MM.1S (cell line): ENCODE measurements around the gene FCER1A.

Experiments used
- DNase-seq: peaks from one replicate; pipeline ENCODE4 v3.0.0-alpha.2; 2015
- H2AFZ ChIP-seq: fragments of 300-600 bp; sonication (generic); 2 replicates; pipeline ENCODE4 v1.6.0; 2016; ENCODE audit warnings: antibody characterized with exemption, low read length
- H3F3A ChIP-seq: fragments of 300-600 bp; sonication (generic); 2 replicates; pipeline ENCODE4 v1.6.1; 2016; ENCODE audit warnings: mild to moderate bottlenecking, antibody characterized with exemption, low read length, moderate library complexity, mixed read lengths; ENCODE audit not compliant: insufficient read depth
- H3K27ac ChIP-seq: fragments of 300-600 bp; sonication (generic); 2 replicates; pipeline ENCODE4 v1.5.1; 2016; ENCODE audit warnings: mild to moderate bottlenecking, low read length
- H3K27me3 ChIP-seq: fragments of 300-600 bp; sonication (generic); replicated peaks from 2 replicates; pipeline ENCODE4 v1.6.0; 2016; ENCODE audit warnings: low read length; ENCODE audit not compliant: insufficient read depth
- H3K36me3 ChIP-seq: fragments of 300-600 bp; sonication (generic); replicated peaks from 2 replicates; pipeline ENCODE4 v1.6.1; 2016; ENCODE audit warnings: mild to moderate bottlenecking, low read length, mixed read lengths; ENCODE audit not compliant: insufficient read depth
- H3K4me1 ChIP-seq: fragments of 300-600 bp; sonication (generic); 2 replicates; pipeline ENCODE4 v1.6.1; 2016; ENCODE audit warnings: low read length, mixed read lengths
- H3K4me2 ChIP-seq: fragments of 300-600 bp; sonication (generic); 2 replicates; pipeline ENCODE4 v1.6.0; 2016; ENCODE audit warnings: low read depth, low read length
- H3K4me3 ChIP-seq: fragments of 300-600 bp; sonication (generic); 2 replicates; pipeline ENCODE4 v1.5.1; 2016; ENCODE audit warnings: low read length, mixed read lengths
- H3K79me2 ChIP-seq: fragments of 300-600 bp; sonication (generic); 2 replicates; pipeline ENCODE4 v1.6.1; 2016; ENCODE audit warnings: mixed run types, low read length, mixed read lengths
- H3K9ac ChIP-seq: fragments of 300-600 bp; sonication (generic); 2 replicates; pipeline ENCODE4 v1.6.1; 2016; ENCODE audit warnings: low read length, mixed read lengths
- H3K9me2 ChIP-seq: fragments of 300-600 bp; sonication (generic); replicated peaks from 2 replicates; pipeline ENCODE4 v1.6.1; 2016; ENCODE audit warnings: mild to moderate bottlenecking, low read length, mixed read lengths; ENCODE audit not compliant: insufficient read depth
- H3K9me3 ChIP-seq: fragments of 300-600 bp; sonication (generic); replicated peaks from 2 replicates; pipeline ENCODE4 v1.6.1; 2016; ENCODE audit warnings: mild to moderate bottlenecking, low read length, mixed read lengths; ENCODE audit not compliant: insufficient read depth
- H4K20me1 ChIP-seq: fragments of 300-600 bp; sonication (generic); 2 replicates; pipeline ENCODE4 v1.6.1; 2016; ENCODE audit warnings: mild to moderate bottlenecking, low read length, moderate library complexity, mixed read lengths; ENCODE audit not compliant: insufficient read depth
- CTCF ChIP-seq: fragments of 300-600 bp; sonication (generic); IDR thresholded peaks from 2 replicates; pipeline ENCODE4 v1.5.1; 2016; ENCODE audit warnings: antibody characterized with exemption, low read length, mixed read lengths
- EZH2 ChIP-seq: fragments of 300-600 bp; sonication (generic); optimal IDR thresholded peaks from 2 replicates; pipeline ENCODE3; 2017; ENCODE audit warnings: low read depth, mild to moderate bottlenecking, antibody characterized with exemption, low read length, mixed read lengths
- EZH2phosphoT487 ChIP-seq: fragments of 300-600 bp; sonication (generic); IDR thresholded peaks from 2 replicates; pipeline ENCODE4 v1.6.1; 2018; ENCODE audit warnings: antibody characterized with exemption, low read length

Gene FCER1A

GRCh38 chr1:159302095-159302494, at the start of gene FCER1A:
Gene FCER1A, plus strand, starts transcription at chr1:159302336. Its CDS starts 29 bp downstream, at chr1:159302365.
- TF ChIP-seq EZH2 (no peak), CTCF (no peak), EZH2phosphoT487 (no peak)
- no peak within 1 kb of the TSS for H3K4me2 ChIP-seq
- no peak within 1 kb of the TSS for H2AFZ ChIP-seq
- no peak within 1 kb of the TSS for H3K9ac ChIP-seq
- H3K27me3 ChIP-seq = no peaks in the 10 kb centered on the region
- H3K4me3 ChIP-seq = no peak within 1 kb of the TSS
- H4K20me1 ChIP-seq = no peaks in the 10 kb centered on the region
- no peaks in the 10 kb centered on the region for H3K9me2 ChIP-seq
- H3K79me2 ChIP-seq = no peaks in the 10 kb centered on the region
- no peak for DNase-seq
- H3K4me1 ChIP-seq = peaks cover 3% of the 10 kb centered on the region; the same call in 1 of the 2 replicates
- H3F3A ChIP-seq = peaks cover 6% of the 10 kb centered on the region
- H3K36me3 ChIP-seq = no peaks in the 10 kb centered on the region
- no peak within 1 kb of the TSS for H3K27ac ChIP-seq
- H3K9me3 ChIP-seq = no peaks in the 10 kb centered on the region

GRCh38 chr1:159261311-159261710, 40.8 kb upstream of the FCER1A start:
- no peak overlapping the region for H3K27ac ChIP-seq
- H2AFZ ChIP-seq = no peak overlapping the region
- no peaks in the 10 kb centered on the region for H3K9me3 ChIP-seq
- H3K4me1 ChIP-seq = peaks cover 2% of the 10 kb centered on the region
- H4K20me1 ChIP-seq = no peaks in the 10 kb centered on the region
- no peak for DNase-seq
- no peak overlapping the region for H3K9ac ChIP-seq
- H3K79me2 ChIP-seq = no peaks in the 10 kb centered on the region
- H3K9me2 ChIP-seq = no peaks in the 10 kb centered on the region
- H3K4me3 ChIP-seq = no peak overlapping the region
- no peak for TF ChIP-seq EZH2phosphoT487
- no peaks in the 10 kb centered on the region for H3K27me3 ChIP-seq
- no peaks in the 10 kb centered on the region for H3K36me3 ChIP-seq
- H3K4me2 ChIP-seq = no peak overlapping the region
- no peaks in the 10 kb centered on the region for H3F3A ChIP-seq

GRCh38 chr1:159261721-159262494, 40.2 kb upstream of the FCER1A start:
- H3K27me3 ChIP-seq = no peaks in the 10 kb centered on the region
- H3K36me3 ChIP-seq = no peaks in the 10 kb centered on the region
- no peak overlapping the region for H3K4me3 ChIP-seq
- H2AFZ ChIP-seq = no peak overlapping the region
- no peak overlapping the region for H3K27ac ChIP-seq
- no peaks in the 10 kb centered on the region for H3K79me2 ChIP-seq
- no peaks in the 10 kb centered on the region for H3K9me3 ChIP-seq
- no peaks in the 10 kb centered on the region for H4K20me1 ChIP-seq
- H3K9me2 ChIP-seq = no peaks in the 10 kb centered on the region
- DNase-seq = no peak
- H3K4me1 ChIP-seq = peaks cover 8% of the 10 kb centered on the region
- H3K9ac ChIP-seq = no peak overlapping the region
- TF ChIP-seq EZH2 (no peak), CTCF (no peak), EZH2phosphoT487 (no peak)
- H3K4me2 ChIP-seq = no peak overlapping the region
- no peaks in the 10 kb centered on the region for H3F3A ChIP-seq

- no peak for TF ChIP-seq EZH2
- no peak for TF ChIP-seq EZH2phosphoT487
- no peak for TF ChIP-seq CTCF
- Histone ChIP-seq H3K9me3 (no peaks in the 10 kb centered on the region), H3K9me2 (no peaks in the 10 kb centered on the region), H4K20me1 (no peaks in the 10 kb centered on the region), H3K27ac (no peak overlapping the region), H2AFZ (0 out of 2 replicates have a peak overlapping the region, but pooled peaks have one; percentile 10), H3K36me3 (no peaks in the 10 kb centered on the region), H3K9ac (no peak overlapping the region), H3K4me1 (peaks cover 9% of the 10 kb centered on the region), H3K4me3 (no peak overlapping the region), H3K79me2 (no peaks in the 10 kb centered on the region), H3K27me3 (no peaks in the 10 kb centered on the region), H3F3A (no peaks in the 10 kb centered on the region), H3K4me2 (no peak overlapping the region)
- DNase-seq = no peak
Measured at GRCh38 chr1:159266832-159267231, 35.3 kb upstream of the FCER1A start.
